ENCODE results near the gene C1orf21.

Gene C1orf21

GRCh38 chr1:184412472-184412871 lies 25.6 kb downstream of the C1orf21 start:
- H3K9me3 ChIP-seq (replicated peaks in 1 of 11) = no peaks in the 10 kb centered on the region
- H3K4me3 ChIP-seq = no peak overlapping the region
- no peak overlapping the region for H3K4me2 ChIP-seq
- peaks cover 0 to 42% (median under 1%) of the 10 kb centered on the region in 10 experiments; a peak in 6 of 20 replicates for H3K4me1 ChIP-seq
- no peak overlapping the region for H3K27ac ChIP-seq
- no peaks in the 10 kb centered on the region for H3K27me3 ChIP-seq
- peaks cover 0 to 43% (median 0%) of the 10 kb centered on the region in 11 experiments; a peak in 3 of 22 replicates for H4K20me1 ChIP-seq
- peaks cover 0 to 26% (median 0%) of the 10 kb centered on the region in 11 experiments; a peak in 3 of 22 replicates for H3K36me3 ChIP-seq
- no peak overlapping the region for H3K9ac ChIP-seq
- TF ChIP-seq Cebpa-rat (IDR thresholded peaks at IDR 0.05) = no peak

GRCh38 chr1:184416481-184416880 lies 29.7 kb downstream of the C1orf21 start:
- Histone ChIP-seq H3K4me2 (peak overlapping the region in 3 of 11 experiments; percentile 76 to 86 (median 78); a peak in 4 of 22 replicates), H3K4me1 (peaks cover 14 to 57% (median 24%) of the 10 kb centered on the region in 10 experiments), H4K20me1 (peaks cover 0 to 17% (median 0%) of the 10 kb centered on the region in 11 experiments; a peak in 1 of 22 replicates), H3K36me3 (peaks cover 0 to 26% (median 0%) of the 10 kb centered on the region in 11 experiments; a peak in 3 of 22 replicates), H3K9ac (no peak overlapping the region), H3K4me3 (no peak overlapping the region), H3K9me3 (replicated peaks in 1 of 11) (no peaks in the 10 kb centered on the region), H3K27me3 (no peaks in the 10 kb centered on the region), H3K27ac (no peak overlapping the region; a peak in 1 of 22 replicates)
- no peak for TF ChIP-seq Cebpa-rat (IDR thresholded peaks at IDR 0.05)

GRCh38 chr1:184416946-184417345 lies 30.1 kb downstream of the C1orf21 start:
- Histone ChIP-seq H3K27me3 (no peaks in the 10 kb centered on the region), H3K9ac (no peak overlapping the region), H3K4me3 (no peak overlapping the region), H3K4me1 (peaks cover 14 to 57% (median 24%) of the 10 kb centered on the region in 10 experiments), H3K27ac (peak overlapping the region in 1 of 11 experiments; percentile 74; a peak in 1 of 22 replicates), H3K4me2 (peak overlapping the region in 3 of 11 experiments; percentile 76 to 86 (median 78); a peak in 5 of 22 replicates), H3K9me3 (replicated peaks in 1 of 11) (no peaks in the 10 kb centered on the region), H4K20me1 (peaks cover 0 to 17% (median 0%) of the 10 kb centered on the region in 11 experiments; a peak in 1 of 22 replicates), H3K36me3 (peaks cover 0 to 26% (median 0%) of the 10 kb centered on the region in 11 experiments; a peak in 3 of 22 replicates)
- TF ChIP-seq Cebpa-rat (IDR thresholded peaks at IDR 0.05) = no peak

- TF ChIP-seq Cebpa-rat (IDR thresholded peaks at IDR 0.05) = no peak
- H3K9ac ChIP-seq = peak overlapping the region in 2 of 11 experiments; percentile 13 to 61; a peak in 3 of 22 replicates
- peak overlapping the region in 9 of 11 experiments; percentile 11 to 74 (median 64); a peak in 11 of 22 replicates for H3K27ac ChIP-seq
- H3K4me3 ChIP-seq = no peak overlapping the region
- H3K27me3 ChIP-seq = no peaks in the 10 kb centered on the region
- H4K20me1 ChIP-seq = peaks cover 0 to 7% (median 0%) of the 10 kb centered on the region in 11 experiments; a peak in 1 of 22 replicates
- no peaks in the 10 kb centered on the region for H3K9me3 ChIP-seq (replicated peaks in 1 of 11)
- H3K4me1 ChIP-seq = peaks cover 14 to 57% (median 24%) of the 10 kb centered on the region in 10 experiments
- H3K36me3 ChIP-seq = peaks cover 0 to 22% (median 0%) of the 10 kb centered on the region in 11 experiments; a peak in 3 of 22 replicates
- H3K4me2 ChIP-seq = peak overlapping the region in 8 of 11 experiments; percentile 43 to 86 (median 62); a peak in 16 of 22 replicates
Observed at GRCh38 chr1:184417916-184418315, 31.1 kb downstream of the C1orf21 start.

- H3K27me3 ChIP-seq = no peaks in the 10 kb centered on the region
- peaks cover 14 to 63% (median 24%) of the 10 kb centered on the region in 10 experiments for H3K4me1 ChIP-seq
- no peak for TF ChIP-seq Cebpa-rat (IDR thresholded peaks at IDR 0.05)
- H3K36me3 ChIP-seq = peaks cover 0 to 14% (median 0%) of the 10 kb centered on the region in 11 experiments; a peak in 2 of 22 replicates
- H3K9ac ChIP-seq = peak overlapping the region in 7 of 11 experiments; percentile 3 to 61 (median 15); a peak in 9 of 22 replicates
- H3K4me2 ChIP-seq = peak overlapping the region; percentile 37 to 86 (median 61)
- no peak overlapping the region for H3K4me3 ChIP-seq
- peaks cover 0 to 5% (median 0%) of the 10 kb centered on the region in 11 experiments; a peak in 1 of 22 replicates for H4K20me1 ChIP-seq
- H3K9me3 ChIP-seq (replicated peaks in 1 of 11) = no peaks in the 10 kb centered on the region
- H3K27ac ChIP-seq = peak overlapping the region in 9 of 11 experiments; percentile 11 to 74 (median 64); a peak in 18 of 22 replicates
Observed at GRCh38 chr1:184418652-184419349, 32.0 kb downstream of the C1orf21 start.

GRCh38 chr1:184419350-184420161 lies 32.7 kb downstream of the C1orf21 start:
- peak overlapping the region; percentile 37 to 86 (median 61) for H3K4me2 ChIP-seq

GRCh38 chr1:184422490-184423233 lies 35.8 kb downstream of the C1orf21 start:
- no peaks in the 10 kb centered on the region for H3K9me3 ChIP-seq (replicated peaks in 1 of 11)
- H3K36me3 ChIP-seq = peaks cover 0 to 17% (median 0%) of the 10 kb centered on the region in 11 experiments; a peak in 2 of 22 replicates
- no peaks in the 10 kb centered on the region for H4K20me1 ChIP-seq
- no peak for TF ChIP-seq Cebpa-rat (IDR thresholded peaks at IDR 0.05)
- H3K27ac ChIP-seq = no peak overlapping the region
- 0 out of 22 replicates have a peak overlapping the region, but pooled peaks of 1 of the 11 experiments have one; percentile 25 for H3K4me2 ChIP-seq
- no peak overlapping the region for H3K9ac ChIP-seq
- no peaks in the 10 kb centered on the region for H3K27me3 ChIP-seq
- H3K4me3 ChIP-seq = no peak overlapping the region
- H3K4me1 ChIP-seq = peaks cover 20 to 60% (median 27%) of the 10 kb centered on the region in 10 experiments

More at GRCh38 chr1:184419350-184420161, 32.7 kb downstream of the C1orf21 start:
- H3K27ac ChIP-seq = peak overlapping the region in 10 of 11 experiments; percentile 21 to 74 (median 64); a peak in 19 of 22 replicates
- no peaks in the 10 kb centered on the region for H3K27me3 ChIP-seq
- H3K4me3 ChIP-seq = no peak overlapping the region
- no peaks in the 10 kb centered on the region for H3K9me3 ChIP-seq (replicated peaks in 1 of 11)
- peaks cover 0 to 5% (median 0%) of the 10 kb centered on the region in 11 experiments; a peak in 1 of 22 replicates for H4K20me1 ChIP-seq
- peak overlapping the region in 6 of 11 experiments; percentile 6 to 61 (median 17); a peak in 4 of 22 replicates for H3K9ac ChIP-seq
- 0 out of 22 replicates have a peak, but pooled peaks cover 0 to 8% (median 0%) of the 10 kb centered on the region in 11 experiments for H3K36me3 ChIP-seq
- peaks cover 14 to 71% (median 24%) of the 10 kb centered on the region in 10 experiments for H3K4me1 ChIP-seq
- no peak for TF ChIP-seq Cebpa-rat (IDR thresholded peaks at IDR 0.05)

GRCh38 chr1:184423649-184424048 lies 36.8 kb downstream of the C1orf21 start:
- TF ChIP-seq Cebpa-rat (IDR thresholded peaks at IDR 0.05) = no peak
- no peaks in the 10 kb centered on the region for H3K9me3 ChIP-seq (replicated peaks in 1 of 11)

More at GRCh38 chr1:184423649-184424048, 36.8 kb downstream of the C1orf21 start:
- no peak overlapping the region for H3K9ac ChIP-seq
- no peaks in the 10 kb centered on the region for H3K27me3 ChIP-seq
- no peaks in the 10 kb centered on the region for H4K20me1 ChIP-seq
- peaks cover 13 to 51% (median 20%) of the 10 kb centered on the region in 10 experiments for H3K4me1 ChIP-seq
- peak overlapping the region in 2 of 11 experiments; percentile 4 to 25; a peak in 2 of 22 replicates for H3K4me2 ChIP-seq
- no peak overlapping the region for H3K27ac ChIP-seq
- peaks cover 0 to 20% (median 0%) of the 10 kb centered on the region in 11 experiments; a peak in 3 of 22 replicates for H3K36me3 ChIP-seq
- no peak overlapping the region for H3K4me3 ChIP-seq

Measured in BLaER1 treated with 17β-estradiol and CSF1 and Interleukin-3, amounts not matched to agents 10 nM and 100 nM (cell line).